Astrocyte (in vitro differentiated cells and primary cell): ENCODE measurements around the gene RALY. TPM values are rescaled to one million over a fixed set of nuclear protein-coding genes. Genes with fewer than 3 reads are reported as not detected.
A peak's percentile ranks its signal among the peaks of the same experiment; 100 is the strongest.

Source experiments
- DNase-seq: peaks from one replicate; pipeline ENCODE4 v3.0.0-alpha.2; 2010; ENCODE audit warnings: low read depth
- FAIRE-seq: peaks from 2 replicates; lab custom pipeline; 2011; peaks lifted over from hg19 to GRCh38; lab: Jason Lieb, UNC
- H2AFZ ChIP-seq: 2 replicates; pipeline ENCODE4 v1.6.0; 2012; ENCODE audit warnings: low read depth, low read length, inconsistent platforms
- H3K27ac ChIP-seq: 2 replicates; pipeline ENCODE4 v1.5.1; 2011; ENCODE audit warnings: low read depth, low read length, inconsistent platforms
- H3K27me3 ChIP-seq: 2 replicates; pipeline ENCODE4 v1.6.0; 2011; ENCODE audit warnings: low read length, inconsistent platforms; ENCODE audit not compliant: insufficient read depth
- H3K36me3 ChIP-seq: 2 replicates; pipeline ENCODE4 v1.5.1; 2011; ENCODE audit warnings: low read length, inconsistent platforms; ENCODE audit not compliant: insufficient read depth
- H3K4me1 ChIP-seq: 2 replicates; pipeline ENCODE4 v1.5.1; 2011; ENCODE audit warnings: low read length, inconsistent platforms; ENCODE audit not compliant: insufficient read depth
- H3K4me2 ChIP-seq: 2 replicates; pipeline ENCODE4 v1.6.0; 2012; ENCODE audit warnings: low read length, inconsistent platforms
- H3K4me3 ChIP-seq: 2 replicates; pipeline ENCODE4 v1.5.1; 2011; ENCODE audit warnings: low read depth, mild to moderate bottlenecking, low read length, inconsistent platforms; ENCODE audit not compliant: insufficient read depth
- H3K79me2 ChIP-seq: 2 replicates; pipeline ENCODE4 v1.6.0; 2012; ENCODE audit warnings: mild to moderate bottlenecking, low read length, inconsistent platforms; ENCODE audit not compliant: insufficient read depth
- H3K9ac ChIP-seq: 2 replicates; pipeline ENCODE4 v1.6.0; 2012; ENCODE audit warnings: mild to moderate bottlenecking, low read length, inconsistent platforms
- H3K9me3 ChIP-seq: 2 replicates; pipeline ENCODE4 v1.5.1; 2012; ENCODE audit warnings: low read depth, mild to moderate bottlenecking, low read length, inconsistent platforms; ENCODE audit not compliant: insufficient read depth
- H4K20me1 ChIP-seq: 2 replicates; pipeline ENCODE4 v1.6.0; 2012; ENCODE audit warnings: low read length, inconsistent platforms; ENCODE audit not compliant: insufficient read depth
- H3K27ac Mint-ChIP-seq: one replicate; pipeline ENCODE4 v1.8.0; 2021; ENCODE audit warnings: mild to moderate bottlenecking, mixed read lengths; ENCODE audit not compliant: unreplicated experiment
- H3K27me3 Mint-ChIP-seq: one replicate; pipeline ENCODE4 v1.8.0; 2021; ENCODE audit warnings: low read depth, mixed read lengths; ENCODE audit not compliant: unreplicated experiment
- H3K36me3 Mint-ChIP-seq: one replicate; pipeline ENCODE4 v1.8.0; 2021; ENCODE audit warnings: low read depth, mixed read lengths; ENCODE audit not compliant: unreplicated experiment
- H3K4me1 Mint-ChIP-seq: one replicate; pipeline ENCODE4 v1.8.0; 2021; ENCODE audit warnings: low read depth, mixed read lengths; ENCODE audit not compliant: unreplicated experiment
- H3K4me3 Mint-ChIP-seq: one replicate; pipeline ENCODE4 v1.8.0; 2021; ENCODE audit warnings: mild to moderate bottlenecking, moderate library complexity, mixed read lengths; ENCODE audit not compliant: unreplicated experiment
- H3K9me3 Mint-ChIP-seq: one replicate; pipeline ENCODE4 v1.8.0; 2021; ENCODE audit warnings: mild to moderate bottlenecking, mixed read lengths; ENCODE audit not compliant: unreplicated experiment
- EZH2 ChIP-seq: IDR thresholded peaks from 2 replicates; pipeline ENCODE4 v1.6.1; 2012; ENCODE audit warnings: mild to moderate bottlenecking, low read length, inconsistent platforms; ENCODE audit not compliant: insufficient read depth
- total RNA-seq: library from RNA; stranded (reverse); gene quantifications from 2 replicates; pipeline ENCODE4 v1.2.1, GENCODE V29; 2021
- TF ChIP-seq, protein P1 (sequence below): IDR thresholded peaks from 2 replicates; pipeline ENCODE4 v1.5.1; 2011; ENCODE audit warnings: low read depth, mild to moderate bottlenecking, inconsistent platforms, low read length, moderate library complexity; ENCODE audit not compliant: insufficient read depth

RALY gene
- total RNA-seq, 1 donor from 2014 or later = 105 TPM

DNA sequence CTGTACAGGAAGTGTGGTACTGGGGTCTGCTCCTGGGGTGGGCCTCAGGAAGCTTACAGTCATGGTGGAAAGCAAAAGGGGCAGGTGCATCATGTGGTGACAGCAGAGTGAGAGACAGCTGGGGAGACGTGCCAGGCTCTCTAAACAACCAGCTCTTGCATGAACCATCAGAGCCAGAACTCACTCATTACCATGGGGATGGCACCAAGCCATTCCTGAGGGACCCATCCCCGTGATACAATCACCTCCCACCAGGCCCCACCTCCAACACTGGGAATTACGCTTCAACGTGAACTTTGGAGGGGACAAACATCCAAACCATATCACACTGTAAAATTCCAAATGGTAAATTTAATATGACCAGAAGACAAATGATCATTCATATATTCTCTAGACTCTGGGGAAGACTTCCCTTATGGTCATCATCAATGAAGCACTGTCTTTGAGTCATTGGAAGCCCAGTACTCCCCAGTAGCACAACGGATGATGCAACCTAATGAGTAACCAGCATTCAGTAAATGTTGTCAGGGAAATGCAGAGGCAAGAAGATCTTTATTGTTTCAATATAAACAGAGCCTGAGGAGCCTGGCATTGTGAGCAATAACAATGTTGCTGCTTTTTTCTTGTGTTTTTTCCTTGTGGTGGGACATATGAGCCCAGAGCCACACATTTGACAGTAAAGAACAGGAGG, 48.2 kb upstream of the RALY start:
- Histone ChIP-seq H2AFZ (no peak overlapping the region), H3K9me3 (peaks cover 16% of the 10 kb centered on the region), H3K27me3 (no peaks in the 10 kb centered on the region), H3K4me1 (no peaks in the 10 kb centered on the region), H3K9ac (no peak overlapping the region), H3K4me3 (no peak overlapping the region), H3K36me3 (no peaks in the 10 kb centered on the region), H3K4me2 (no peak overlapping the region), H3K27ac (no peak overlapping the region), H4K20me1 (no peaks in the 10 kb centered on the region), H3K79me2 (no peaks in the 10 kb centered on the region)
- Mint-ChIP-seq H3K9me3 (peaks cover 13% of the 10 kb centered on the region), H3K4me3 (no peak overlapping the region), H3K27me3 (no peaks in the 10 kb centered on the region), H3K4me1 (no peaks in the 10 kb centered on the region), H3K36me3 (no peaks in the 10 kb centered on the region), H3K27ac (no peak overlapping the region)
- DNase-seq (peak; percentile 51), FAIRE-seq (no peak)
- TF ChIP-seq, protein P1, sequence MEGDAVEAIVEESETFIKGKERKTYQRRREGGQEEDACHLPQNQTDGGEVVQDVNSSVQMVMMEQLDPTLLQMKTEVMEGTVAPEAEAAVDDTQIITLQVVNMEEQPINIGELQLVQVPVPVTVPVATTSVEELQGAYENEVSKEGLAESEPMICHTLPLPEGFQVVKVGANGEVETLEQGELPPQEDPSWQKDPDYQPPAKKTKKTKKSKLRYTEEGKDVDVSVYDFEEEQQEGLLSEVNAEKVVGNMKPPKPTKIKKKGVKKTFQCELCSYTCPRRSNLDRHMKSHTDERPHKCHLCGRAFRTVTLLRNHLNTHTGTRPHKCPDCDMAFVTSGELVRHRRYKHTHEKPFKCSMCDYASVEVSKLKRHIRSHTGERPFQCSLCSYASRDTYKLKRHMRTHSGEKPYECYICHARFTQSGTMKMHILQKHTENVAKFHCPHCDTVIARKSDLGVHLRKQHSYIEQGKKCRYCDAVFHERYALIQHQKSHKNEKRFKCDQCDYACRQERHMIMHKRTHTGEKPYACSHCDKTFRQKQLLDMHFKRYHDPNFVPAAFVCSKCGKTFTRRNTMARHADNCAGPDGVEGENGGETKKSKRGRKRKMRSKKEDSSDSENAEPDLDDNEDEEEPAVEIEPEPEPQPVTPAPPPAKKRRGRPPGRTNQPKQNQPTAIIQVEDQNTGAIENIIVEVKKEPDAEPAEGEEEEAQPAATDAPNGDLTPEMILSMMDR = no peak
- no peak for TF ChIP-seq EZH2

DNA sequence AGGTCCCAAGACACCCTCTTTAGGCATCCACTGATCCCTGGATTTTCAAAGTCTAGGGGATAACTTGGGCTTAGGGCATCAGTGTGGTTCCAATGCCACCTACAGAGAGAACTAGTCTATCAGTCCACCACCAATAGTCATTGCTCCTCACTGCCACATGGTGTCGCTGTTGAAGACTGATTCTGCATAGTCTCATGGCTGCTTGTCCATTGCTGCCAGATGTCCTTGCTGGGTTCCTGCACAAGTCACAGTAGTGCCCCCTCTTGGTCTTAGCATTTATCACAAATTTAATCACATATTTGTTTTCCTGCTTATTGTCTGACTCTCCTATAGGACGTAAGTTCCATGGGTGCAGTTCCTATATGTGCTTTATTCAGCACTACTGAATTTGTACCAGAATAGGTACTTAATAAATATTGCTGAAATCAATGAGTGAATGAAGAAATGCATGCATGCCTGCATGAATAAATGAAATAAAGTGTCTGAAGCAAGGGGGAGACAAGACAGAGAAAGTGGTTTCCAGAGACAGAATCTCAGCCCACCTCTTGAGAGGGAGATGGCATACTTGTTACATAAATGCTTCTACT, 45.9 kb upstream of the RALY start:
- H3K9me3 ChIP-seq = peaks cover 16% of the 10 kb centered on the region
- Mint-ChIP-seq H3K27ac (no peak overlapping the region), H3K27me3 (peaks cover 6% of the 10 kb centered on the region), H3K4me3 (no peak overlapping the region), H3K4me1 (no peaks in the 10 kb centered on the region), H3K36me3 (no peaks in the 10 kb centered on the region), H3K9me3 (peaks cover 16% of the 10 kb centered on the region)
- no peak overlapping the region for H3K4me3 ChIP-seq
- TF ChIP-seq, protein P1 = peak; percentile 47
- no peak for TF ChIP-seq EZH2
- H3K27ac ChIP-seq = no peak overlapping the region
- H3K4me2 ChIP-seq = no peak overlapping the region
- no peaks in the 10 kb centered on the region for H4K20me1 ChIP-seq
- DNase-seq (no peak), FAIRE-seq (no peak)
- H3K36me3 ChIP-seq = no peaks in the 10 kb centered on the region
- no peak overlapping the region for H2AFZ ChIP-seq
- H3K27me3 ChIP-seq = no peaks in the 10 kb centered on the region
- H3K79me2 ChIP-seq = no peaks in the 10 kb centered on the region
- H3K4me1 ChIP-seq = no peaks in the 10 kb centered on the region
- no peak overlapping the region for H3K9ac ChIP-seq

DNA sequence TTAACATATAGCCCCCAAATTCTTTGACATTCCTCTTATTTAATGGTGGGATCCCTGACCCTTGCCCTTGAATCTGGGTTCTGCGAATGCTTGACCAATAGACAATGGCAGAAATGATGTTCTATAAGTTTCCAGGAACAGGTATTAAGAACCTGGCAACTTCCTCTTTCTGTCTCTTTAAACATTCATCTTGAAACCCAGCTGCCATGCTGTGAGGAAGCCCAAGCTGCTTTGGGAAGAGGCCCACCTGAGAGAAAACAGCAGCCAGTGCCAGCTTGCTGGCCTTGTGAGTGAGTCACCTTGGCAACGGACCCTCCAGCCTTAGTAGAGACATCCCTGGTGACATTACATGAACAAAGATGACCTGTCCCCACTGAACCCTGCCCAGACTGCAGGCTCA, 45.2 kb upstream of the RALY start:
- H3K27ac Mint-ChIP-seq = no peak overlapping the region
- no peak for DNase-seq
- H4K20me1 ChIP-seq = no peaks in the 10 kb centered on the region
- H3K4me1 ChIP-seq = no peaks in the 10 kb centered on the region
- no peak for FAIRE-seq
- H3K4me1 Mint-ChIP-seq = no peaks in the 10 kb centered on the region
- H3K36me3 Mint-ChIP-seq = no peaks in the 10 kb centered on the region
- no peak overlapping the region for H2AFZ ChIP-seq
- no peaks in the 10 kb centered on the region for H3K36me3 ChIP-seq
- H3K4me2 ChIP-seq = no peak overlapping the region
- no peak overlapping the region for H3K4me3 Mint-ChIP-seq
- TF ChIP-seq EZH2 = no peak
- TF ChIP-seq, protein P1 = no peak
- no peaks in the 10 kb centered on the region for H3K27me3 ChIP-seq
- H3K9me3 ChIP-seq = peaks cover 16% of the 10 kb centered on the region
- H3K27ac ChIP-seq = no peak overlapping the region
- no peak overlapping the region for H3K9ac ChIP-seq
- H3K9me3 Mint-ChIP-seq = peaks cover 17% of the 10 kb centered on the region
- H3K4me3 ChIP-seq = no peak overlapping the region
- no peaks in the 10 kb centered on the region for H3K79me2 ChIP-seq
- H3K27me3 Mint-ChIP-seq = peaks cover 10% of the 10 kb centered on the region
